Activated CD4-positive, alpha-beta T cell treated with anti-CD3 and anti-CD28 coated beads, Interleukin-2, amount 10 ng/mL, durations not matched to agents 24 days and 14 days (primary cell): ENCODE data around the gene C2orf42. TPM values are rescaled to one million over a fixed set of nuclear protein-coding genes. Genes with fewer than 3 reads are reported as not detected.
"Not testable (repeated sequence)": the region's sequence is repeated elsewhere in the genome, so short reads cannot be mapped to it uniquely, and the experiment has no call there.

Source experiments
- DNase-seq: peaks from one replicate; pipeline ENCODE4 v3.0.0; 2022
- H3K27ac Mint-ChIP-seq: one replicate; pipeline ENCODE4 v1.8.0; 2022; ENCODE audit warnings: mild to moderate bottlenecking, mixed read lengths
- H3K27me3 Mint-ChIP-seq: one replicate; pipeline ENCODE4 v1.8.0; 2022; ENCODE audit warnings: mixed read lengths
- H3K36me3 Mint-ChIP-seq: one replicate; pipeline ENCODE4 v1.8.0; 2022; ENCODE audit warnings: low read depth, mild to moderate bottlenecking, mixed read lengths
- H3K4me1 Mint-ChIP-seq: one replicate; pipeline ENCODE4 v1.8.0; 2021; ENCODE audit warnings: mixed read lengths
- H3K4me3 Mint-ChIP-seq: one replicate; pipeline ENCODE4 v1.8.0; 2022; ENCODE audit warnings: mild to moderate bottlenecking, moderate library complexity, mixed read lengths
- H3K9me3 Mint-ChIP-seq: one replicate; pipeline ENCODE4 v1.8.0; 2021; ENCODE audit warnings: mixed read lengths
- intact Hi-C: fragments of 100-400 bp; cut with micrococcal nuclease; formaldehyde crosslinking; loops from one replicate; pipeline ENCODE4 v1.15.1; 2023
- total RNA-seq: library from RNA; stranded (reverse); gene quantifications from 2 replicates; pipeline ENCODE4 v1.2.3, GENCODE V29; 2022

The C2orf42 gene
- total RNA-seq, 1 donor from 2014 or later: 19.6 TPM

DNA sequence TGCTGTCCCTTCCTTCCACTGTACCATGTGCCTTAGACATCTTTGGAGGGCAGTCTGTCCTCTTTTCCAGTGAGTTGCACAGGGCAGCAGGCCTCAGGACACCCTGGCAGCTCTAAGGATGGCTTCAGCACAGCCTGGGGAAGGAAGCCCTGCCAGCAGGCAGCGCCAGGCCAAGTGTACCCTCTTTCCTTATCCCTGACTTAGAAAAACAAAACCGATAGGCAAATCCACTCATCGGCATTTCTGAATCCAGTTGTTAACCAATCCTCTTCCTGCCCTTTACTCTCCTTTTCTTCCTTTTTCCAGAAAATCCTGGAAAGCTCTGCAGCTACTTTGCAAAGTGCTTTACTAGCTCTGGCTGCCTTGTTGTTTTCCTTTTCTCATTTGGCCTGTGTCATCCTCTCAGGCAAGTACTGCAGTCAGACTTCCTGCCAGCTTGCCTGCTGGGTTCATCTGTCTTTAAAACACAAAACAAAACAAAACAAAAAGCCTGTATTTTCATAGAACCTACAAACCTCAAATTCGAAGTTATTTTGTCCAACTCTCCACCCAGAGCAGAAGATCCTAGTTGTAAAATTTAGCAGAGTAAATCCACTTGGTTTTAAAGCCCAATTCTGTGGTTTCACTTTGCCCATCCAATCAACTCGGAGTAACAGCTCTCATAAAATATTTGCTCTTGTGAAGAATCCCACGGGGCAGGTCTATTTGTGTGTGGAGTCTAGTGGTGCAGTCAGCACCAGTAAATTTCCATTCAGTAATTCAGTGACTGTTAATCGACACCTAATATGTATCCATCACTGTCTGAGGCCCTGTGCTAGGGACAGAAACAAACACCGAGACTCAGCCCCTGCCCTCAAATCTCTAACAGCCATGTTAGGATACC, 58.3 kb downstream of the C2orf42 start:
- intact Hi-C loops: loop anchor here (1.0 to 5.0 kb wide), 6 partner anchors 8 to 490 kb away; partner anchors contain the start of genes AAK1 and PCBP1
- peaks cover 4% of the 10 kb centered on the region for H3K36me3 Mint-ChIP-seq
- peak overlapping the region; percentile 91 for H3K4me3 Mint-ChIP-seq
- H3K27ac Mint-ChIP-seq: peak overlapping the region; percentile 99
- H3K27me3 Mint-ChIP-seq: no peaks in the 10 kb centered on the region
- H3K4me1 Mint-ChIP-seq: peaks cover 72% of the 10 kb centered on the region
- DNase-seq: peak; percentile 84
- peaks cover 3% of the 10 kb centered on the region for H3K9me3 Mint-ChIP-seq

DNA sequence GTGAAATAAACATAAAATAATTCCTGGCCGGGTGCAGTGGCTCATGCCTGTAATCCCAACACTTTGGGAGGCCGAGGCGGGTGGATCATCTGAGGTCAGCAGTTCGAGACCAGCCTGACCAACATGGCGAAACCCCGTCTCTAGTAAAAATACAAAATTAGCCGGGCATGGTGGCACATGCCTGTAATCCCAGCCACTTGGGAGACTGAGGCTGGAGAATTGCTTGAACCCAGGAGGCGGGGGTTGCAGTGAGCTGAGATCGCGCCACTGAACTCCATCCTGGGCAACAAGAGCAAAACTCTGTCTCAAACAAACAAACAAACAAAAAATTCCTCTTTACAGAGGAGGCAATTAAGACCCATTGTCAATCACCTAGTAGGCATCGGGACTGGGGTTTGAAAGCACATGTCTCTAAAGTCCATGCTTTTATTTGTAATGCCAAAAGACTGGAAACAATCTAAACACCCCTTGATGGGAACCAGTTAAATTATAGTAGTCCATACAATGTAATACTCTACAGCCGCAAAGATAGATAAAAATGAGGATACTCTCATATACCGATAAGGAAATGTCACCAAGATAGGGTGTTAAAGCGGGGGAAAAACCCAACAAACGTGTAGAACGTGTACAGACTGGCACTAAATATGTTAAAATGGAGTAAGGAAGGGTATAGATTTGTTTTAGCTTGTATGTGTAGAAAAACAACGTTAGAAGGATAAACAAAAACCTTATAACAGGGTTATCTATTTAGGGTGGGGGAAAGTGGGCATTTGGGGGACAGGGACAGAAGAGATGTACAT, 59.3 kb downstream of the C2orf42 start:
- DNase-seq, H3K9me3 Mint-ChIP-seq, H3K27me3 Mint-ChIP-seq, H3K36me3 Mint-ChIP-seq: not testable (repeated sequence)
- intact Hi-C loops: loop anchor here (1.0 to 5.0 kb wide), 4 partner anchors 7 to 489 kb away; partner anchors contain the start of genes AAK1 and PCBP1
- Mint-ChIP-seq H3K4me3 (peak overlapping the region; percentile 91), H3K4me1 (peaks cover 71% of the 10 kb centered on the region), H3K27ac (peak overlapping the region; percentile 96)

DNA sequence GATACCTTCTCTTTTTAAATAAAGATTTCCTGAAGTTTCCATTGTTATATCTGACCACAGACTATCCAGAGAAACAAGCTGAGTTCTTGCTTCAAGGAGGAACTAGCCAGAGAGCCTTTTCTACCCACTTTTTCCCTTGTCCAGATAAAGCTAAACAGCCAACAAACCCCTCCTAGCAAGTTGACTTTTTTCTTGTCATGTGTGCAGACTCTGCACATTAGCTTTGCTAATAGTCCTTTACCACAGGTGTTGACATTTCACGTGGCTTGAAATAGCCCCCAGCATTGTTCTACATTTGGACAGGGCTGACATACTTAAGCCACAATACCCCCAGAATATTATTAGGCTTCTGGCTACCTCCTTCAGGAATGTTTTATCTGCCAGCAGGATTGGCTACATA, 62.8 kb downstream of the C2orf42 start:
- intact Hi-C loops: no loop called here
- peak overlapping the region; percentile 40 for H3K27ac Mint-ChIP-seq
- H3K36me3 Mint-ChIP-seq: peaks cover 5% of the 10 kb centered on the region
- H3K4me3 Mint-ChIP-seq: no peak overlapping the region
- no peak for DNase-seq
- no peaks in the 10 kb centered on the region for H3K27me3 Mint-ChIP-seq
- H3K4me1 Mint-ChIP-seq: peaks cover 71% of the 10 kb centered on the region
- peaks cover 3% of the 10 kb centered on the region for H3K9me3 Mint-ChIP-seq

DNA sequence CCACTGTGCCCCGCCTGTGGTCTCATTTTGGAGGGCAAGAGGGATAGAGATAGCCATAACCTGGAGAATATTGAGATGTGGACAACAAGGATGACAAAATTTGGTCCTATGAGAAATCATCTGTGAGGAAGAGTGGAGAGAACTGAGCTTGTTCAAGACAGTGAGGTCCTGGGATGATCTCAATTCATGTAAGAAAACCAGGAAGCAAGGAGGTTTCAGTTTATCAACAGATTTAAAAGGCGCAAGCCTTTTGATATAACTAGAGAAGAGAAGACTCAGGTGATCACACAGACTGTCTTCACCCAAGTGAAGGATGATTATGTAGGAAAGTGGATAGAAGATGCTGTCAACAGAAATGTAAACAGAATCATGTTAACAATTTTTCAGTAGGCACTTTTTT, 64.4 kb downstream of the C2orf42 start:
- no peak for DNase-seq
- H3K36me3 Mint-ChIP-seq: peaks cover 5% of the 10 kb centered on the region
- no peaks in the 10 kb centered on the region for H3K27me3 Mint-ChIP-seq
- peaks cover 3% of the 10 kb centered on the region for H3K9me3 Mint-ChIP-seq
- peak overlapping the region; percentile 94 for H3K4me3 Mint-ChIP-seq
- peaks cover 68% of the 10 kb centered on the region for H3K4me1 Mint-ChIP-seq
- peak overlapping the region; percentile 100 for H3K27ac Mint-ChIP-seq
- intact Hi-C loops: no loop called here

DNA sequence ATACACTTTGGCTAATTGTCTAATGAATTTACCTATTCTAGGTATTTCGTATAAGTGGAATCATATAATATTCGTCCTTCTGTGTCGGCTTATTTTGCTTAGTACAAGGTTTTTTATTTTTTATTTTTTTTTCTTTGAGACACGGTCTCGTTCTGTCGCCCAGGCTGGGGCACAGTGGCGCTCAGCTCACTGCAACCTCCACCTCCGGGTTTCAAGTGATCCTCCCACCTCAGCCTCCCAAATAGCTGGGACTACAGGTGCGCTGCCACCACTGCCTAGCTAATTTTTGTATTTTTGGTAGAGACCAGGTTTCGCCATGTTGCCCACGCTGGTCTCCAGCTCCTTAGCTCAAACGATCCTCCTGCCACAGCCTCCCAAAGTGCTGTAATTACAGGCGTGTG, 65.3 kb downstream of the C2orf42 start:
- Mint-ChIP-seq H3K4me1 (peaks cover 68% of the 10 kb centered on the region), H3K27me3 (no peaks in the 10 kb centered on the region), H3K27ac (peak overlapping the region; percentile 100), H3K36me3 (peaks cover 5% of the 10 kb centered on the region), H3K9me3 (peaks cover 3% of the 10 kb centered on the region), H3K4me3 (peak overlapping the region; percentile 94)
- intact Hi-C loops: no loop called here
- peak; percentile 65 for DNase-seq

DNA sequence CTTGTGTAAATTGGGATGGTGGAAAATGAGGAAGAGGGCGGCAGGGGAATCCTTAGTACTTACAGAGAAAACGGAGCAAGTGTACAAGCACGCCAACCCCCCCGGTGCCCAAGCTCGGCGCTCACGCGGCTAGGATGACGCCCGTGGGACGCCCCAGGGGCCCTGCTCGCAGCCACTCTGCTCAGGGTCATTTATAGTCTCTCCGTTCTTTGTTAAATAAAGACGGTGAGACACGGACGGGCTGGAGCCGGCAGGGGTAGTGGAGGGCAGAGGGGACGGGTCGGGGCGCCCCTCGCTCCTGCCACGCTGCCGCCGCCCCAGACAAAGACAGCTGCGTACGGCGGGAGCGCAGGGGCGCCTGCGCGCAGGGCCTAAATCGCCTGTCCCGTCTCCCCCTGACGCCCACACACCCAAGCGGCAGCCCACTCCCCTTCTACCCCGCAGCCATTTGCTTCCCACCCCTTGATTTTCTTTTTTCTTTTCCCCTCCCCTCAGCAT, 65.8 kb downstream of the C2orf42 start:
- no peaks in the 10 kb centered on the region for H3K27me3 Mint-ChIP-seq
- intact Hi-C loops: loop anchor here (1.0 kb wide), 7 partner anchors 7 to 42 kb away; partner anchors contain the start of gene PCBP1

DNA sequence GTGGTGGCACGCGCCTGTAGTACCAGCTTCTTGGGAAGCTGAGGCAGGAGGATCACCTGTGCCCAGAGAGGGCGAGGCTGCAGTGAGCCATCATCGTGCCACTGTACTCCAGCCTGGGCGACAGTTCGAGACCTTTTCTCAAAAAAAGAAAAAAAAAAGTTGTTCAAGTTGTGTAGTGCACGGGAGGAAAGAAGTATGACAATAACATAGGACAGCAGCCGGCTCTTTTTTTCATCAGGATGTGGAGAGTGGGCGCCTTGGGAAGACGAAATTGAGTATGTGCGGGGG, 67.0 kb downstream of the C2orf42 start:
- no peaks in the 10 kb centered on the region for H3K9me3 Mint-ChIP-seq
- H3K27me3 Mint-ChIP-seq: no peaks in the 10 kb centered on the region
- peaks cover 61% of the 10 kb centered on the region for H3K4me1 Mint-ChIP-seq

More for the DNA sequence above, 65.8 kb downstream of the C2orf42 start:
- DNase-seq: peak; percentile 89
- peaks cover 3% of the 10 kb centered on the region for H3K9me3 Mint-ChIP-seq
- peaks cover 5% of the 10 kb centered on the region for H3K36me3 Mint-ChIP-seq
- H3K4me1 Mint-ChIP-seq: peaks cover 63% of the 10 kb centered on the region
- H3K4me3 Mint-ChIP-seq: peak overlapping the region; percentile 94
- H3K27ac Mint-ChIP-seq: peak overlapping the region; percentile 100

DNA sequence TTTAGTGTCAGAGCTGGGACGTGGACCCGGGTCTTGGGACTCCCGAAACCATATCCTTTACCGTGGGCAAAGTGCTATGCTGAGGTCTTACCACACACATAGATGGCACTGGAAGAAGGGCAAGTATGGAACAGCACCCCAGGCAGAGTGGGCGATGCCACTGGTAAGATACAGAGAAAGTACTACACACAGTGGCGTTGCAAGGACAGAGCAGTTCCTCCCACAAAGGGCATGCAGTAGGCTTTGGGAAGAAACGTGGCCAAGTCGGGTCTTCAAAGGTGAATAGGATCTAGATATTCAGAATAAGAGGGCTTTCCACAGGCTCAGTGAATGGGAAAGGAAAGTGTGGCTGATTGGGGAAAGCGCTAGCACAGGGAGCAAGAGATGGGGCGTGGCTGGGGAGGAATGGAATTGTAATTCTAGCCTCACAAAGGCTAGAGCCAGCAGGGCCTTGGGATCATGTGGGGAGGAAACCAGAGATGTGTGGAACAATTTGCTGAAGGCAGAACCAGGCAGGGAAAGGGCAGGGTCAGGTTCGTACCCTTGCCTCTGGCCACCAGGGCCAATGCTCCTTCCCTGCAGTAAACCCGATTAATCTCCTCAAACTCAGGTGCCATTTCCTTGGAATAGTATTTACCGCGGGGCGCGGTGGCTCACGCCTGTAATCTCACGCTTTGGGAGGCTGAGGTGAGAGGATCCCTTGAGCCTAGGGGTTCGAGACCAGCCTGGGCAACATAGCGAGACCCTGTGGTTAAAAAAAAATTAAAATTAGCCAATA, 67.6 kb downstream of the C2orf42 start:
- H3K36me3 Mint-ChIP-seq: peaks cover 4% of the 10 kb centered on the region
- intact Hi-C loops: no loop called here
- peaks cover 60% of the 10 kb centered on the region for H3K4me1 Mint-ChIP-seq
- no peaks in the 10 kb centered on the region for H3K9me3 Mint-ChIP-seq
- H3K27ac Mint-ChIP-seq: peak overlapping the region; percentile 100
- no peak for DNase-seq
- H3K27me3 Mint-ChIP-seq: no peaks in the 10 kb centered on the region
- H3K4me3 Mint-ChIP-seq: peak overlapping the region; percentile 94

More for the DNA sequence above, 67.0 kb downstream of the C2orf42 start:
- DNase-seq: no peak
- Mint-ChIP-seq H3K36me3 (peaks cover 4% of the 10 kb centered on the region), H3K27ac (peak overlapping the region; percentile 100), H3K4me3 (peak overlapping the region; percentile 94)
- intact Hi-C loops: loop anchor here (1.0 kb wide), 7 partner anchors 9 to 40 kb away; partner anchors contain the start of gene PCBP1

DNA sequence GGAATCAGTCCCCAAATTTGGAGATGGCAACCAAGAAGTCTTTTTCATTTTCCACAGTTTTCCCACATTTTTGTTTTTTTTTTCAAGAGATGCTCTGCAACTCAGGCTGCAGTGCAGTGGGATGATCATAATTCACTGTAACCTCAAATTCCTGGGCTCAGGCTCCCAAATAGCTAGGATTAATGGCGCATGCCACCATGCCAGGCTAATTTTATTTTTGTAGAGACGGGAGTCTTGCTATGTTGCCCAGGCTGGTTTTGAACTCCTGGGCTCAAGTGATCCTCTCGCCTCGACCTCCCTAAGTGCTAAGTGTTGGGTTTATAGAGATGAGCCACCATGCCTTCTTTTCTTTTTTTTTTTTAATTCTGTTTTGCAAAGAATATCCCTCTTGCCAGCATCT, 68.3 kb downstream of the C2orf42 start:
- Mint-ChIP-seq H3K4me3 (no peak overlapping the region), H3K36me3 (peaks cover 4% of the 10 kb centered on the region), H3K27ac (no peak overlapping the region), H3K9me3 (no peaks in the 10 kb centered on the region), H3K27me3 (no peaks in the 10 kb centered on the region), H3K4me1 (peaks cover 54% of the 10 kb centered on the region)
- no peak for DNase-seq
- intact Hi-C loops: no loop called here

DNA sequence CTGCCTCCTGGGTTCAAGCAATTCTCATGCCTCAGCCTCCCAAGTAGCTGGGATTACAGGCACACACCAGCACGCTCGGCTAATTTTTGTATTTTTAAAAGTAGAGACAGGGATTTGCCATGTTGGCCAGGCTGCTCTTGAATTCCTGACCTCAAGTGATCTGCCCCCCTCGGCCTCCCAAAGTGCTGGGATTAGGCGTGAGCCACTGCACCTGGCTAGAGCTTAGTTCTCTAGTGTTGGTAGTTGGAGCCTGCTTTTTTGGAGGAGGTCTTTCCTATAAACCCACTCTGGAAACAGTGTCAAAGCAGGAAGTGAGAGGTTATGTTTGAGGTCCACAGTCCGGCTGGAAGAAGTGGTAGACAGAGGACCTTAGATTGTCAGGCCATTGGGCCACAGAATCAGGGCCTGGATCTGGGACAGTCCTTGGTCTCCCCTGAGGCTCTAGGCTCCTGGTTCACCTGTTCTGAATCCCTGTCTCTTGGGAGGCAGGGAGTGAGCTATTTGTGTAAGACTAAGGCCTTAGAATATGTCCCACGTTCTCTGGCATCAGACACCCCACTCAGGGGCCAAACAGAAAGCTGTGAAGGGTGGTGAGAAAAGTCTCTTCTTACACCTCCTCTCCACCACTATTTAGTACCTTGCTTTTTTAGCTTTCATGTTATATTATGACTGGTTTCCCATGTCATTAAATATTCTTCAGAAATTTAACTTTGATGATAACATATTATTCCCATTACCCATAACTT, 69.0 kb downstream of the C2orf42 start:
- no peaks in the 10 kb centered on the region for H3K27me3 Mint-ChIP-seq
- peaks cover 4% of the 10 kb centered on the region for H3K36me3 Mint-ChIP-seq
- peak overlapping the region; percentile 69 for H3K27ac Mint-ChIP-seq
- no peak overlapping the region for H3K4me3 Mint-ChIP-seq
- no peaks in the 10 kb centered on the region for H3K9me3 Mint-ChIP-seq
- intact Hi-C loops: no loop called here
- H3K4me1 Mint-ChIP-seq: peaks cover 55% of the 10 kb centered on the region
- no peak for DNase-seq

DNA sequence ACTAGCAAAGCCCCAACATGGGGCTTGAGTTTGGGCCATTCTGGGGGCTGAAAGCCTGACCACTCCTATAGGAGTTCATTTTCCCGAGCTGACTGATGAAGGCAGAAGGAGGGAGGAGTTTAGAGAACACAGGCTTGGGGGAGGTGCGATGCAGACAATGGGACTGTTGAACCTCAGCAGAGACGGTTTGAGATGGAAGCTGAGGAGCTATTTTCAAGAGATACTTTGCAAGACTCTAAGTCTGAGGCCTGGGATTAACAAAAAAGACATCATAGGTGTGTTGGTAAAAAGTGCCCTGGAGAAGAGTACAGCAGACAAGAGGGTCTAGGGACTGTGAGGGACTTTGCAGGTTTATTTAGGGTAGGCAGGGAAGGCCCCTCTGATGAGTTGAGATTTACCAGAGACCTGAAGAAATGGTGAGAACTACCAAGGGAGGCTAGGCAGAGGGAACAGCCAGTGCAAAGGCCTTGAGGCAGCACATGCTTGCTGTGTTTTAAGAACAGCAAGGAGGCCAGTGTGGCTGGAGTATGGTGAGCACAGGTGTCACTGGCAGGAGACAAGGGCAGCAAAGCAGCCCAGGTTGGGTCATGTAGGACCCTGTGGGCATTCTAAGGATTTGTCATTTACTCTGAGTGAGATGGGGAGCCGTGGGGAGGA, 71.9 kb downstream of the C2orf42 start:
- Mint-ChIP-seq H3K27me3 (no peaks in the 10 kb centered on the region), H3K4me3 (no peak overlapping the region), H3K4me1 (peaks cover 41% of the 10 kb centered on the region), H3K27ac (peak overlapping the region; percentile 54), H3K9me3 (no peaks in the 10 kb centered on the region), H3K36me3 (peaks cover 2% of the 10 kb centered on the region)
- intact Hi-C loops: no loop called here
- DNase-seq: no peak

DNA sequence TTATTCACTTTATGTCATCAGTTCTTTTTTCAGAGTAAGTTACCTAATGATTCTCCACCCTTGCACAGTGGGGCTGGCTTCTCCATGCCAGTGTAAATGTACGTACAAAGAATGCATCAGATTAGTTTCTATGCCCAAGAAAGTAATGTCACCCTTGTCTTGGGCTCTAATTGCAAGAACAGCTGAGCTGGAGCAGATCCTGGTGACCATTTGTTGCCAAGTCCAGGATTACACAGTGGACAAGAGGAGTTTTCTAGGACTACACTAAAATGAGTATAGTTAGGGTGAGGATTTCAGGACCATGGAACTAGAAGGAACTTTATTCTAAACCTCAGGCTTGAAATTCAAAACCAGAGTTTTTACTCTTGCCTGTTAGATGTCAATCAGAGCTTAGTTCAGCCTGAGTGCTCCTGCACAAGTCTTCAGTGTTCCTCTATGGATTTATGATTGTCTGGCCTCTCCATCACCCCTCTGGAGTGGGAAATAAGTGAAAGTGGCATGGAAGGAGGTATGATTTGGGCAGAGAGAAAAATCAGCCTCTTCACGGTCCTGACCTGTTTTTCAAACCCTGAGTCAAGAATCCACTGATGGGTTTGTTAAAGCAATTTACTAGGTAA, 73.8 kb downstream of the C2orf42 start:
- Mint-ChIP-seq H3K36me3 (no peaks in the 10 kb centered on the region), H3K27ac (no peak overlapping the region)

More for the DNA sequence above, 73.8 kb downstream of the C2orf42 start:
- intact Hi-C loops: no loop called here
- no peaks in the 10 kb centered on the region for H3K9me3 Mint-ChIP-seq
- peaks cover 34% of the 10 kb centered on the region for H3K4me1 Mint-ChIP-seq
- no peak overlapping the region for H3K4me3 Mint-ChIP-seq
- H3K27me3 Mint-ChIP-seq: no peaks in the 10 kb centered on the region
- no peak for DNase-seq
